ENCODE data around the gene BRSK2.

DNA sequence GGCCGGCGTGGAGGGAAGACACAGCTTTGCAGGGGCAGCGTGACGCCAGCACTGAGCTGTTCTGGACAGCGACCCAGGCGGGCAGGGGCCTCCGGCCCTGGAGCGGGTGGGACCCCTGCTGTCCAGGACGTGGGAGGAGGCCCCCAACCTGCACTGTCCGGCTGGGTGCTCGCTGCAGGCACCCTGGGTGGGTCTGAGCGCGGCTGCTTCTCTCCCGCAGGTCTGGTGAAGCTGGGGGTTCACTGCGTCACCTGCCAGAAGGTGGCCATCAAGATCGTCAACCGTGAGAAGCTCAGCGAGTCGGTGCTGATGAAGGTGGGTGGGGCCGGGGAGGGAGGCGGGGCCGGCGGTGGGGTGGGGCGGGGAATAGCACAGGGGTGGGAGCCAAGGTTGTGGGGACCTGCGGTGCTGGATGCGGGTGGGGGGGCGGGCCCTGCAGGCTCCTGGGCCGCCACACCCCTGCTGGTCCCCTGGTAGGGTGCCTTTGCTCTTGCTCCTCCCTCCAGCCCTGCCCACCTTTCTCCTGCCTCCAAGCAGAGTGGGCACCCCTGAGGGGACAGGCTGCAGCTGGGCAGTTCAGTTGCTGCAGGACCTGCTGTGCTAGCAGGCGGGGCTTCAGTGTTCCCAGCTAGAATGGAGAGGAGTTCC is 46.2 kb downstream of the BRSK2 start:
- TF ChIP-seq, protein P1, sequence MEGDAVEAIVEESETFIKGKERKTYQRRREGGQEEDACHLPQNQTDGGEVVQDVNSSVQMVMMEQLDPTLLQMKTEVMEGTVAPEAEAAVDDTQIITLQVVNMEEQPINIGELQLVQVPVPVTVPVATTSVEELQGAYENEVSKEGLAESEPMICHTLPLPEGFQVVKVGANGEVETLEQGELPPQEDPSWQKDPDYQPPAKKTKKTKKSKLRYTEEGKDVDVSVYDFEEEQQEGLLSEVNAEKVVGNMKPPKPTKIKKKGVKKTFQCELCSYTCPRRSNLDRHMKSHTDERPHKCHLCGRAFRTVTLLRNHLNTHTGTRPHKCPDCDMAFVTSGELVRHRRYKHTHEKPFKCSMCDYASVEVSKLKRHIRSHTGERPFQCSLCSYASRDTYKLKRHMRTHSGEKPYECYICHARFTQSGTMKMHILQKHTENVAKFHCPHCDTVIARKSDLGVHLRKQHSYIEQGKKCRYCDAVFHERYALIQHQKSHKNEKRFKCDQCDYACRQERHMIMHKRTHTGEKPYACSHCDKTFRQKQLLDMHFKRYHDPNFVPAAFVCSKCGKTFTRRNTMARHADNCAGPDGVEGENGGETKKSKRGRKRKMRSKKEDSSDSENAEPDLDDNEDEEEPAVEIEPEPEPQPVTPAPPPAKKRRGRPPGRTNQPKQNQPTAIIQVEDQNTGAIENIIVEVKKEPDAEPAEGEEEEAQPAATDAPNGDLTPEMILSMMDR (conservative IDR thresholded peaks at IDR 0.05 in 1 of 2, IDR thresholded peaks at IDR 0.05 in 1 of 2; ENCODE audit: low read depth in 1 of 2, low read length in 2 of 2), result no peak
- no peak for TF ChIP-seq EZH2 (IDR thresholded peaks at IDR 0.05; ENCODE audit: low read length, missing control alignments)
